Astrocyte (in vitro differentiated cells and primary cell): ENCODE measurements around the gene KCTD21. TPM values are rescaled to one million over a fixed set of nuclear protein-coding genes. Genes with fewer than 3 reads are reported as not detected.

ENCODE experiments used
- DNase-seq: peaks from one replicate; pipeline ENCODE4 v3.0.0-alpha.2; 2010; ENCODE audit warnings: low read depth
- FAIRE-seq: peaks from 2 replicates; lab custom pipeline; 2011; peaks lifted over from hg19 to GRCh38; lab: Jason Lieb, UNC
- H2AFZ ChIP-seq: 2 replicates; pipeline ENCODE4 v1.6.0; 2012; ENCODE audit warnings: low read depth, low read length, inconsistent platforms
- H3K27ac ChIP-seq: 2 replicates; pipeline ENCODE4 v1.5.1; 2011; ENCODE audit warnings: low read depth, low read length, inconsistent platforms
- H3K27me3 ChIP-seq: 2 replicates; pipeline ENCODE4 v1.6.0; 2011; ENCODE audit warnings: low read length, inconsistent platforms; ENCODE audit not compliant: insufficient read depth
- H3K36me3 ChIP-seq: 2 replicates; pipeline ENCODE4 v1.5.1; 2011; ENCODE audit warnings: low read length, inconsistent platforms; ENCODE audit not compliant: insufficient read depth
- H3K4me1 ChIP-seq: 2 replicates; pipeline ENCODE4 v1.5.1; 2011; ENCODE audit warnings: low read length, inconsistent platforms; ENCODE audit not compliant: insufficient read depth
- H3K4me2 ChIP-seq: 2 replicates; pipeline ENCODE4 v1.6.0; 2012; ENCODE audit warnings: low read length, inconsistent platforms
- H3K4me3 ChIP-seq: 2 replicates; pipeline ENCODE4 v1.5.1; 2011; ENCODE audit warnings: low read depth, mild to moderate bottlenecking, low read length, inconsistent platforms; ENCODE audit not compliant: insufficient read depth
- H3K79me2 ChIP-seq: 2 replicates; pipeline ENCODE4 v1.6.0; 2012; ENCODE audit warnings: mild to moderate bottlenecking, low read length, inconsistent platforms; ENCODE audit not compliant: insufficient read depth
- H3K9ac ChIP-seq: 2 replicates; pipeline ENCODE4 v1.6.0; 2012; ENCODE audit warnings: mild to moderate bottlenecking, low read length, inconsistent platforms
- H3K9me3 ChIP-seq: 2 replicates; pipeline ENCODE4 v1.5.1; 2012; ENCODE audit warnings: low read depth, mild to moderate bottlenecking, low read length, inconsistent platforms; ENCODE audit not compliant: insufficient read depth
- H4K20me1 ChIP-seq: 2 replicates; pipeline ENCODE4 v1.6.0; 2012; ENCODE audit warnings: low read length, inconsistent platforms; ENCODE audit not compliant: insufficient read depth
- H3K27ac Mint-ChIP-seq: one replicate; pipeline ENCODE4 v1.8.0; 2021; ENCODE audit warnings: mild to moderate bottlenecking, mixed read lengths; ENCODE audit not compliant: unreplicated experiment
- H3K27me3 Mint-ChIP-seq: one replicate; pipeline ENCODE4 v1.8.0; 2021; ENCODE audit warnings: low read depth, mixed read lengths; ENCODE audit not compliant: unreplicated experiment
- H3K36me3 Mint-ChIP-seq: one replicate; pipeline ENCODE4 v1.8.0; 2021; ENCODE audit warnings: low read depth, mixed read lengths; ENCODE audit not compliant: unreplicated experiment
- H3K4me1 Mint-ChIP-seq: one replicate; pipeline ENCODE4 v1.8.0; 2021; ENCODE audit warnings: low read depth, mixed read lengths; ENCODE audit not compliant: unreplicated experiment
- H3K4me3 Mint-ChIP-seq: one replicate; pipeline ENCODE4 v1.8.0; 2021; ENCODE audit warnings: mild to moderate bottlenecking, moderate library complexity, mixed read lengths; ENCODE audit not compliant: unreplicated experiment
- H3K9me3 Mint-ChIP-seq: one replicate; pipeline ENCODE4 v1.8.0; 2021; ENCODE audit warnings: mild to moderate bottlenecking, mixed read lengths; ENCODE audit not compliant: unreplicated experiment
- EZH2 ChIP-seq: IDR thresholded peaks from 2 replicates; pipeline ENCODE4 v1.6.1; 2012; ENCODE audit warnings: mild to moderate bottlenecking, low read length, inconsistent platforms; ENCODE audit not compliant: insufficient read depth
- total RNA-seq: library from RNA; stranded (reverse); gene quantifications from 2 replicates; pipeline ENCODE4 v1.2.1, GENCODE V29; 2021
- TF ChIP-seq, protein P1 (sequence below): IDR thresholded peaks from 2 replicates; pipeline ENCODE4 v1.5.1; 2011; ENCODE audit warnings: low read depth, mild to moderate bottlenecking, inconsistent platforms, low read length, moderate library complexity; ENCODE audit not compliant: insufficient read depth

KCTD21 gene
- total RNA-seq, 1 donor from 2014 or later: 14.0 TPM

DNA sequence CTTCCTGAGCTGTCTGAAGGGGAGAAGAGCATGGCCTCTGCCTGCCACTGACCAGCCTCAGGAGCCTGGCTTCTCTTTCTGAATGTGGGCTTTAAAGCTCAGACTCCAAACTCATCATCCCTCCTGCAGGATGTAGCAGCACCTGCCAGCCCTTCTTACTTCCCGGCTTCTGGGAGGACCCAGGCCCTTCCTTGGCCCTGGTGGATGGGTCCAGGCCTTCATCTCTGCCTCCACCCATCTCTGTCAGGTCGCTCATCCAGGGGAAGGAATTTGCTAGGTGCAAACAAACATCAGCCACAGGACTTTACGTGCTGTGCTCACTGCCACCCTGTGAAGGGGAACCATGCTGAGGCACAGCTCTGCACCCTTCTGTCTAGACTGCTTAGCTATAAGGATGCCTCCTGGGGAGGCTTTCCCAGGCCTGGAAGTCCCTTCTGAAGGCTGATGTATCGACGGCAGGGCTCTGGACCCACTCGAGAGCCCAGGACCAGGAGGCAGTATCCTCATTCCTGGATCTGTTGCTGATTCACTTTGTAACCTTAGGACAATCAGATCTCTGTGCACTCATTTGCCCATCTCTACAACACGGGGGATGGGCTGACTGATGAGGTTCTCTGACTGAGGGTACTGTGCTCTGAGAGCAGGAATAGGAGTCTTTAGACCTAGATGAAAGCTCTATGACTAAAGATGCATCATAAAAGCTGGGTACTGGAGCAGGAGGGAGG is 31.2 kb upstream of the KCTD21 start:
- H3K36me3 ChIP-seq: peaks cover 7% of the 10 kb centered on the region
- FAIRE-seq (no peak), DNase-seq (no peak)
- H3K9ac ChIP-seq: no peak overlapping the region
- no peak overlapping the region for H2AFZ ChIP-seq
- Mint-ChIP-seq H3K4me1 (peaks cover 4% of the 10 kb centered on the region), H3K27ac (no peak overlapping the region), H3K27me3 (no peaks in the 10 kb centered on the region), H3K36me3 (peaks cover 40% of the 10 kb centered on the region), H3K9me3 (peaks cover 4% of the 10 kb centered on the region), H3K4me3 (no peak overlapping the region)
- H3K79me2 ChIP-seq: no peaks in the 10 kb centered on the region
- no peaks in the 10 kb centered on the region for H3K9me3 ChIP-seq
- no peaks in the 10 kb centered on the region for H3K27me3 ChIP-seq
- TF ChIP-seq, protein P1, sequence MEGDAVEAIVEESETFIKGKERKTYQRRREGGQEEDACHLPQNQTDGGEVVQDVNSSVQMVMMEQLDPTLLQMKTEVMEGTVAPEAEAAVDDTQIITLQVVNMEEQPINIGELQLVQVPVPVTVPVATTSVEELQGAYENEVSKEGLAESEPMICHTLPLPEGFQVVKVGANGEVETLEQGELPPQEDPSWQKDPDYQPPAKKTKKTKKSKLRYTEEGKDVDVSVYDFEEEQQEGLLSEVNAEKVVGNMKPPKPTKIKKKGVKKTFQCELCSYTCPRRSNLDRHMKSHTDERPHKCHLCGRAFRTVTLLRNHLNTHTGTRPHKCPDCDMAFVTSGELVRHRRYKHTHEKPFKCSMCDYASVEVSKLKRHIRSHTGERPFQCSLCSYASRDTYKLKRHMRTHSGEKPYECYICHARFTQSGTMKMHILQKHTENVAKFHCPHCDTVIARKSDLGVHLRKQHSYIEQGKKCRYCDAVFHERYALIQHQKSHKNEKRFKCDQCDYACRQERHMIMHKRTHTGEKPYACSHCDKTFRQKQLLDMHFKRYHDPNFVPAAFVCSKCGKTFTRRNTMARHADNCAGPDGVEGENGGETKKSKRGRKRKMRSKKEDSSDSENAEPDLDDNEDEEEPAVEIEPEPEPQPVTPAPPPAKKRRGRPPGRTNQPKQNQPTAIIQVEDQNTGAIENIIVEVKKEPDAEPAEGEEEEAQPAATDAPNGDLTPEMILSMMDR: no peak
- TF ChIP-seq EZH2: no peak
- H4K20me1 ChIP-seq: no peaks in the 10 kb centered on the region
- H3K4me1 ChIP-seq: no peaks in the 10 kb centered on the region
- no peak overlapping the region for H3K27ac ChIP-seq
- no peak overlapping the region for H3K4me3 ChIP-seq
- no peak overlapping the region for H3K4me2 ChIP-seq

DNA sequence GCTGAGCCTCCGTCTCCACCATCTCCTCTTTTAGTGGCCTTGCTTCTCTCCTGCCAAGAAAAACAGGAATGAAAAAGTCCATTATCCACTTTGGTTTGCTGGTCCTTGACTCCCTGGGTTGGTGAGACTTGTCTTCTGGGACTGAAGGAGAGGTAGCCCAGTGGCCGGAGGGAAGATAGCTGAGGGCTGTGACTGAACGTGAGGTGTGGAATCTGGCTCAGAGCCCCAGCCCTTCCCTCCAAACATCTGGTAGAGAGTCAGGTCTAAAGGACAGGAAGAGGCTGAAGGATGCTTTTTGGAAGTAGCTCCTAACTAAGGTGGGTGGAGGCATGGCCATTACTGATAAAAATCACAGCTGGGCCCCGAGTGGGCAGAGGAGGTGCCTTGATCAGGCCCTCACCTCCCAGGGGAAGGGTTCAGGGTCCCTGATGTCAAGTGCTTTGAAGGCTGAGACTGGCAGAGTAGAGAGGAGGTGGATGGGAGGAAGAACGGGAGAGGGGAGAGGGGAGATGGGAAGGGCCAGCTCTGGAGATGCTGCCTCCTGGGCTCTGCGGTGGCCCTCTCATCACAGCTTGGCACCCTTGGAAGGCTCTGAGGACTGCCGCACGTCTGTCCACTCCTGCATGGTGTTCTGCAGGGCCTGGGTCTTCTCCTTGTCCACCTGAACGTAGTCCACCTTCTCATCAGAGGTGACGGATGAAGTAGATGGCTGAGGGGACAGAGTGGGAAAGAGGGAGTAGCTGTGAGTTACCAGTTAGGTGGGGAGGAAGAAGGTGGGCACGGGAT is 30.5 kb upstream of the KCTD21 start:
- H3K4me3 Mint-ChIP-seq: no peak overlapping the region
- H3K9ac ChIP-seq: no peak overlapping the region
- no peak for DNase-seq

More for the DNA sequence above, 30.5 kb upstream of the KCTD21 start:
- H3K9me3 Mint-ChIP-seq: peaks cover 4% of the 10 kb centered on the region
- no peaks in the 10 kb centered on the region for H3K27me3 ChIP-seq
- no peaks in the 10 kb centered on the region for H3K4me1 ChIP-seq
- peaks cover 4% of the 10 kb centered on the region for H3K36me3 ChIP-seq
- H3K79me2 ChIP-seq: no peaks in the 10 kb centered on the region
- no peak for FAIRE-seq
- no peak overlapping the region for H2AFZ ChIP-seq
- peaks cover under 1% of the 10 kb centered on the region for H4K20me1 ChIP-seq
- no peaks in the 10 kb centered on the region for H3K27me3 Mint-ChIP-seq
- no peak overlapping the region for H3K4me2 ChIP-seq
- TF ChIP-seq, protein P1: no peak
- TF ChIP-seq EZH2: no peak
- H3K36me3 Mint-ChIP-seq: peaks cover 39% of the 10 kb centered on the region
- peaks cover 4% of the 10 kb centered on the region for H3K4me1 Mint-ChIP-seq
- no peaks in the 10 kb centered on the region for H3K9me3 ChIP-seq
- H3K27ac Mint-ChIP-seq: no peak overlapping the region
- H3K4me3 ChIP-seq: no peak overlapping the region
- no peak overlapping the region for H3K27ac ChIP-seq
